Erythroblast (primary cell): ENCODE results near the gene E2F8.

ENCODE experiments used
- GATA1 ChIP-seq: IDR thresholded peaks from 2 replicates; pipeline ENCODE4 v1.6.1; 2011; ENCODE audit warnings: low read depth, mild to moderate bottlenecking, control low read depth, low read length, moderate library complexity
- POLR2A ChIP-seq: IDR thresholded peaks from 2 replicates; pipeline ENCODE4 v1.6.1; 2011; ENCODE audit warnings: mild to moderate bottlenecking, low read length

DNA sequence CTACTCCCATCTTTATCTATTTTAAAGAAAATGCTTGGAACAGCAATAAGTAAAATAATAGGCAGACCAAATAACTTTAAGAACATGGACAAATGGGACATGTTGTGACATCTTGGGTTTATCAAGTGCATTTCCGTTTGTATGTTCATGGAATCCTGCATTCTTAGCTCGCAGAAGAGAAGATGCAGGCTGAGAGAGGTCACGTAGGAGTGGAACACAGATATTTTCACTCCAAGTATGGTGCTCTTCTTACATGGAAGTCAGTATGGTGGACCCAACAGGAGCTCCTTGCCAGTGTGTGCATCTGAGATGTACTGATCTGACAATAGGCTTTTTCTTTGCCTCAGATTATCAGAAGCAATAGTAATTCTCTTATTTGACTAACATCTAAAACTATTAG lies 1.7 kb downstream of the E2F8 start:
- TF ChIP-seq POLR2A (no peak), GATA1 (no peak)
